ENCODE results near the gene CCNL2. TPM values are rescaled to one million over a fixed set of nuclear protein-coding genes. Genes with fewer than 3 reads are reported as not detected.

CCNL2 gene
- total and polyA plus RNA-seq, 2 of the 13 experiments (the other 11 are each of a cell fraction or from before 2014, with no cell fraction given): 105 to 340 TPM

GRCh38 chr1:1430114-1430982 is 31.2 kb upstream of the CCNL2 start (continued):
- TF ChIP-seq CTCF (CRISPR knock-in tag; IDR thresholded peaks at IDR 0.05): peak; percentile 45
- no peak for TF ChIP-seq EZH2 (conservative IDR thresholded peaks at IDR 0.05; ENCODE audit: low read depth, low read length)
- peak; percentile 10; the same call in 1 of the 2 replicates for TF ChIP-seq NRL (CRISPR knock-in tag; IDR thresholded peaks at IDR 0.05; ENCODE audit: borderline replicate concordance)
- TF ChIP-seq E2F5 (CRISPR knock-in tag; conservative IDR thresholded peaks at IDR 0.05): no peak
- no peak for TF ChIP-seq CHCHD3 (CRISPR knock-in tag; IDR thresholded peaks at IDR 0.05)
- TF ChIP-seq ZNF253 (CRISPR knock-in tag; IDR thresholded peaks at IDR 0.05; ENCODE audit: borderline replicate concordance): peak; percentile 63; the same call in 1 of the 2 replicates
- no peak for TF ChIP-seq ATM (IDR thresholded peaks at IDR 0.05; ENCODE audit: borderline replicate concordance)
- no peak for TF ChIP-seq ELF4 (CRISPR knock-in tag; IDR thresholded peaks at IDR 0.05; ENCODE audit: borderline replicate concordance)
- TF ChIP-seq PHF20 (CRISPR knock-in tag; IDR thresholded peaks at IDR 0.05): 0 out of 2 replicates have a peak, but pooled peaks have one; percentile 19
- TF ChIP-seq ZNF768 (CRISPR knock-in tag; IDR thresholded peaks at IDR 0.05): peak; percentile 73; the same call in 1 of the 2 replicates
- TF ChIP-seq HOXA5 (CRISPR knock-in tag; IDR thresholded peaks at IDR 0.05): 0 out of 2 replicates have a peak, but pooled peaks have one; percentile 18
- peak; percentile 95 for TF ChIP-seq RBFOX2 (IDR thresholded peaks at IDR 0.05; ENCODE audit: low read depth, low read length)
- no peak for TF ChIP-seq XBP1 (CRISPR knock-in tag; IDR thresholded peaks at IDR 0.05)
- TF ChIP-seq FLYWCH1 (CRISPR knock-in tag; IDR thresholded peaks at IDR 0.05): no peak
- peak; percentile 53; the same call in 1 of the 2 replicates for TF ChIP-seq ZNF550 (CRISPR knock-in tag; IDR thresholded peaks at IDR 0.05; ENCODE audit: borderline replicate concordance)
- no peak for TF ChIP-seq LCORL (IDR thresholded peaks at IDR 0.05)
- peak; percentile 30; the same call in 1 of the 2 replicates for TF ChIP-seq LCORL (CRISPR knock-in tag; IDR thresholded peaks at IDR 0.05)
- no peak for TF ChIP-seq ZNF20 (CRISPR knock-in tag; IDR thresholded peaks at IDR 0.05)
- 0 out of 2 replicates have a peak, but pooled peaks have one; percentile 63 for TF ChIP-seq ZNF317 (CRISPR knock-in tag; IDR thresholded peaks at IDR 0.05)
- no peak for TF ChIP-seq ZFP36 (IDR thresholded peaks at IDR 0.05; ENCODE audit: borderline replicate concordance, low read depth, low read length, partially characterized antibody)
- TF ChIP-seq ZNF687 (CRISPR knock-in tag; IDR thresholded peaks at IDR 0.05): peak; percentile 74
- 0 out of 2 replicates have a peak, but pooled peaks have one; percentile 60 for TF ChIP-seq ARNT2 (CRISPR knock-in tag; IDR thresholded peaks at IDR 0.05; ENCODE audit: low read depth)
- TF ChIP-seq HNF4A (CRISPR knock-in tag; IDR thresholded peaks at IDR 0.05): peak; percentile 66; the same call in 1 of the 2 replicates
- TF ChIP-seq JUNB (CRISPR knock-in tag; IDR thresholded peaks at IDR 0.05; ENCODE audit: borderline replicate concordance): no peak
